Hematopoietic multipotent progenitor cell (in vitro differentiated cells): ENCODE data around the gene FBLIM1. TPM values are rescaled to one million over a fixed set of nuclear protein-coding genes. Genes with fewer than 3 reads are reported as not detected.

ENCODE experiments used
- DNase-seq, 3 donors: peaks; one replicate each; pipeline ENCODE4 v3.0.0-alpha.2; 2011 to 2015; ENCODE audit warnings: low read depth in 2 of 3, low spot score in 2 of 3
- total RNA-seq: library from RNA; depleted of rRNA; stranded (reverse); fragments of >200 nt; gene quantifications from one replicate; pipeline ENCODE4 v1.2.3, GENCODE V29; 2012

FBLIM1 gene
- total RNA-seq, 1 donor, result 0.27 TPM

GRCh38 chr1:15747378-15747777, 11.2 kb upstream of the FBLIM1 start:
- no peak for DNase-seq

GRCh38 chr1:15748264-15748663, 10.3 kb upstream of the FBLIM1 start:
- no peak for DNase-seq

GRCh38 chr1:15748690-15749398, 9.8 kb upstream of the FBLIM1 start:
- DNase-seq, result no peak

GRCh38 chr1:15749399-15750291, 8.9 kb upstream of the FBLIM1 start:
- DNase-seq, result no peak

GRCh38 chr1:15750924-15751323, 7.7 kb upstream of the FBLIM1 start:
- DNase-seq, result no peak

GRCh38 chr1:15751717-15752116, 6.9 kb upstream of the FBLIM1 start:
- DNase-seq, result no peak

GRCh38 chr1:15753776-15754175, 4.8 kb upstream of the FBLIM1 start:
- DNase-seq, result no peak

GRCh38 chr1:15755021-15755645, 3.5 kb upstream of the FBLIM1 start:
- DNase-seq, result no peak

- DNase-seq, result no peak
These were observed 3.0 kb upstream of the FBLIM1 start for GRCh38 chr1:15755646-15756040.

GRCh38 chr1:15756143-15757015, 2.2 kb upstream of the FBLIM1 start:
- peak in 2 of 3 donors; percentile 32 to 39 for DNase-seq

- peak in 1 of 3 donors; percentile 30 for DNase-seq
These were observed 1.5 kb upstream of the FBLIM1 start for GRCh38 chr1:15757016-15757543.

- no peak for DNase-seq
These were observed 836 bp upstream of the FBLIM1 start for GRCh38 chr1:15757575-15758342.

- DNase-seq, result no peak
These were observed 512 bp downstream of the FBLIM1 start for GRCh38 chr1:15758953-15759661.

GRCh38 chr1:15760520-15761211, 2.1 kb downstream of the FBLIM1 start:
- DNase-seq, result no peak

- DNase-seq, result no peak
These were observed 3.0 kb downstream of the FBLIM1 start for GRCh38 chr1:15761366-15762128.

- no peak for DNase-seq
These were observed 4.0 kb downstream of the FBLIM1 start for GRCh38 chr1:15762546-15762945.

- DNase-seq, result no peak
These were observed 5.7 kb downstream of the FBLIM1 start for GRCh38 chr1:15764269-15764764.
